Lower leg skin (tissue), 3 donors: Measurements from ENCODE around the gene TMEM156.

Experiments
- CTCF ChIP-seq, 3 donors: fragments of 450-650 bp; IDR thresholded peaks; one replicate each; pipeline ENCODE4 v1.5.1; 2016; ENCODE audit warnings: antibody characterized with exemption in 3 of 3, mild to moderate bottlenecking in 3 of 3, moderate library complexity in 2 of 3
- POLR2A ChIP-seq, 2 donors: fragments of 450-650 bp; IDR thresholded peaks; one replicate each; pipeline ENCODE4 v1.6.1; 2016 to 2017; ENCODE audit warnings: antibody characterized with exemption in 2 of 2, mild to moderate bottlenecking in 1 of 2, moderate library complexity in 1 of 2

GRCh38 chr4:39022241-39022640, 10.0 kb downstream of the TMEM156 start:
- TF ChIP-seq CTCF (IDR thresholded peaks at IDR 0.05) (no peak), POLR2A (IDR thresholded peaks at IDR 0.05) (no peak)
